DOHH2 (cell line): ENCODE measurements around the gene PTPRCAP.

Experiments
- H3F3A ChIP-seq: fragments of 200-600 bp; sonication (generic), shearing (Covaris generic); 2 replicates; pipeline ENCODE4 v1.6.0; 2016; ENCODE audit warnings: antibody characterized with exemption, mild to moderate bottlenecking; ENCODE audit not compliant: control insufficient read depth, insufficient read depth
- H3K27ac ChIP-seq: fragments of 200-600 bp; sonication (generic); 2 replicates; pipeline ENCODE4 v1.5.1; 2014; ENCODE audit warnings: low read depth, mild to moderate bottlenecking, low read length, moderate library complexity
- H3K27me3 ChIP-seq: fragments of 200-600 bp; sonication (generic); 2 replicates; pipeline ENCODE4 v1.6.1; 2014; ENCODE audit warnings: mild to moderate bottlenecking, low read length, mixed read lengths; ENCODE audit not compliant: control insufficient read depth
- H3K36me3 ChIP-seq: fragments of 200-600 bp; sonication (generic); 2 replicates; pipeline ENCODE4 v1.6.1; 2014; ENCODE audit warnings: mild to moderate bottlenecking, low read length, moderate library complexity, mixed read lengths; ENCODE audit not compliant: control insufficient read depth
- H3K4me1 ChIP-seq: fragments of 200-600 bp; sonication (generic); 2 replicates; pipeline ENCODE4 v1.6.1; 2014; ENCODE audit warnings: mild to moderate bottlenecking, low read length, mixed read lengths; ENCODE audit not compliant: control insufficient read depth
- H3K4me2 ChIP-seq: fragments of 200-600 bp; sonication (generic); 2 replicates; pipeline ENCODE4 v1.6.0; 2014; ENCODE audit warnings: mild to moderate bottlenecking, low read length, moderate library complexity
- H3K4me3 ChIP-seq: fragments of 200-600 bp; sonication (generic); 2 replicates; pipeline ENCODE4 v1.5.1; 2014; ENCODE audit warnings: mild to moderate bottlenecking, low read length, mixed read lengths
- H3K79me2 ChIP-seq: fragments of 200-600 bp; sonication (generic); 2 replicates; pipeline ENCODE4 v1.6.1; 2014; ENCODE audit warnings: mild to moderate bottlenecking, low read length, mixed read lengths; ENCODE audit not compliant: control insufficient read depth
- H3K9me2 ChIP-seq: fragments of 200-600 bp; sonication (generic); replicated peaks from 2 replicates; pipeline ENCODE4 v1.6.1; 2014; ENCODE audit warnings: mild to moderate bottlenecking, low read length, mixed read lengths; ENCODE audit not compliant: control insufficient read depth
- H3K9me3 ChIP-seq: fragments of 200-600 bp; sonication (generic); 2 replicates; pipeline ENCODE4 v1.6.1; 2014; ENCODE audit warnings: antibody characterized with exemption, low read length, mixed read lengths; ENCODE audit not compliant: control insufficient read depth, insufficient read depth
- H4K20me1 ChIP-seq: fragments of 200-600 bp; sonication (generic); 2 replicates; pipeline ENCODE4 v1.6.0; 2014; ENCODE audit warnings: low read depth, mild to moderate bottlenecking, antibody characterized with exemption, low read length, moderate library complexity; ENCODE audit not compliant: control insufficient read depth, insufficient read depth
- EZH2phosphoT487 ChIP-seq: fragments of 200-600 bp; sonication (generic); IDR thresholded peaks from 2 replicates; pipeline ENCODE4 v1.6.1; 2017; ENCODE audit warnings: borderline replicate concordance, mild to moderate bottlenecking, antibody characterized with exemption, low read length, moderate library complexity, mixed read lengths
- TF ChIP-seq, protein P1 (sequence below): fragments of 200-600 bp; sonication (generic); IDR thresholded peaks from one replicate; pipeline ENCODE4 v1.5.1; 2014; ENCODE audit warnings: antibody characterized with exemption, mild to moderate bottlenecking, low read depth, low read length; ENCODE audit not compliant: poor library complexity, severe bottlenecking

The PTPRCAP gene

DNA sequence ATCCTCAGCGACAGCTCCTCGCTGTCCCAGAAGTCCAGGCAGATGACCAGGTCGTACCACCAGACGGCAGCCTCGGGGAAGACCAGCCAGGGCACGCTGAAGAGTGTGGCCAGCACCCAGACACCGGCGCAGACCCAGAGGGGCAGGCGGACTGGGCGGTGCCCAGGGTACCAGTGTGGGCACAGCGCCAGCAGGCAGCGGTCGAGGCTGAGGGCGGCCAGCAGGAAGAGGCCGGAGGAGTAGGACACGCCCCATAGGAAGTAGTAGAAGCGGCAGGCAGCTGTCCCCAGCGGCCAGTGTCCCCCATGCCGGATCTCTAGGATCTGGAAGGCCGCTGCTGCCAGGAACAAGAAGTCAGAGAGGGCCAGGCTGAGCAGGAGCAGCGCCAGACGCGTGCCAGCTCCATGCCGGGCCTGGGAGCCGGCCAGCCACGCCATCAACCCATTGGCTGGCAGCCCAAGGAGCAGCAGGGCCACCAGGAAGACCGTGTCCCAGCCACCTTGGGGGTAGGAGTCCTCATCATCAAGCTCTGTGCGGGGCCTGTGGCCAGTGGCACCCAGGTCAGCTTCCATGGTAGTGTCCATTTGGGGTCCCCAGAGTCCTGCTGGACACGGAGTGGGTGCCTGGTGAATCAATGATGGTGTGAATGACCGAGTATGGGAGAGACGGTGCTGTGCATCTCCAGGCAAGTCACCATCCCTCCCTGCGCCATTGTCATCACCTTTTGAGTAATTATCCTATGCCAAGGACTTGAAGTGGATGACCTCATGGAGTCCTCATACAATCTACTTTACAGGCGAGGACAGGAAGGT is 14.9 kb upstream of the PTPRCAP start, which contains the start of gene GPR152:
Gene GPR152 (minus strand): TSS at position 589 of the 812 bp plus-strand sequence. CDS start 5 bp downstream, at position 584.
- H3K9me3 ChIP-seq: no peaks in the 10 kb centered on the region
- H3K9me2 ChIP-seq: no peaks in the 10 kb centered on the region
- no peak within 1 kb of the TSS for H3K27ac ChIP-seq
- H3K79me2 ChIP-seq: no peaks in the 10 kb centered on the region
- H3K27me3 ChIP-seq: no peaks in the 10 kb centered on the region
- H3K4me3 ChIP-seq: no peak within 1 kb of the TSS
- no peaks in the 10 kb centered on the region for H4K20me1 ChIP-seq
- peaks cover 39% of the 10 kb centered on the region for H3K4me1 ChIP-seq
- no peaks in the 10 kb centered on the region for H3K36me3 ChIP-seq
- H3F3A ChIP-seq: peaks cover 9% of the 10 kb centered on the region
- H3K4me2 ChIP-seq: no peak within 1 kb of the TSS
- TF ChIP-seq, protein P1, sequence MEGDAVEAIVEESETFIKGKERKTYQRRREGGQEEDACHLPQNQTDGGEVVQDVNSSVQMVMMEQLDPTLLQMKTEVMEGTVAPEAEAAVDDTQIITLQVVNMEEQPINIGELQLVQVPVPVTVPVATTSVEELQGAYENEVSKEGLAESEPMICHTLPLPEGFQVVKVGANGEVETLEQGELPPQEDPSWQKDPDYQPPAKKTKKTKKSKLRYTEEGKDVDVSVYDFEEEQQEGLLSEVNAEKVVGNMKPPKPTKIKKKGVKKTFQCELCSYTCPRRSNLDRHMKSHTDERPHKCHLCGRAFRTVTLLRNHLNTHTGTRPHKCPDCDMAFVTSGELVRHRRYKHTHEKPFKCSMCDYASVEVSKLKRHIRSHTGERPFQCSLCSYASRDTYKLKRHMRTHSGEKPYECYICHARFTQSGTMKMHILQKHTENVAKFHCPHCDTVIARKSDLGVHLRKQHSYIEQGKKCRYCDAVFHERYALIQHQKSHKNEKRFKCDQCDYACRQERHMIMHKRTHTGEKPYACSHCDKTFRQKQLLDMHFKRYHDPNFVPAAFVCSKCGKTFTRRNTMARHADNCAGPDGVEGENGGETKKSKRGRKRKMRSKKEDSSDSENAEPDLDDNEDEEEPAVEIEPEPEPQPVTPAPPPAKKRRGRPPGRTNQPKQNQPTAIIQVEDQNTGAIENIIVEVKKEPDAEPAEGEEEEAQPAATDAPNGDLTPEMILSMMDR: no peak
- no peak for TF ChIP-seq EZH2phosphoT487

DNA sequence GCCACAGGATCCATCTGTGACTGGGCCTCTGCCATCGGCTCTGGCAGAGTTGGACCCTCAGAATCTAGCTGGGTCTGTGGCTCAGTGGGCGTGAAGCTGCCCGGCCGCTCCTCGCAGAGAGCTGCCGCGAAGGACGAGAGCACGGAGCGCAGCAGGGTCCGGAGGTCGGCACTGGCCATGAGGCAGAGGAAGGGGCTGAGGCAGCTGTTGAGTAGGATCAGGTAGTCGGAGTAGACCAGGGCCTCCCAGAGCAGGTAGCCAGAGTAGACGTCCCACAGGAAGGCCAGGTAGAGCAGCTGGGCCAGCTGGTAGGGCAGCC is 14.1 kb upstream of the PTPRCAP start:
- peaks cover 46% of the 10 kb centered on the region for H3K4me1 ChIP-seq
- TF ChIP-seq EZH2phosphoT487: no peak
- TF ChIP-seq, protein P1: no peak
- H3K9me3 ChIP-seq: no peaks in the 10 kb centered on the region
- no peak overlapping the region for H3K4me3 ChIP-seq
- no peak overlapping the region for H3K4me2 ChIP-seq
- H3K36me3 ChIP-seq: no peaks in the 10 kb centered on the region
- peaks cover 9% of the 10 kb centered on the region for H3F3A ChIP-seq
- no peaks in the 10 kb centered on the region for H3K79me2 ChIP-seq
- no peaks in the 10 kb centered on the region for H4K20me1 ChIP-seq
- no peaks in the 10 kb centered on the region for H3K27me3 ChIP-seq
- no peak overlapping the region for H3K27ac ChIP-seq
- no peaks in the 10 kb centered on the region for H3K9me2 ChIP-seq

DNA sequence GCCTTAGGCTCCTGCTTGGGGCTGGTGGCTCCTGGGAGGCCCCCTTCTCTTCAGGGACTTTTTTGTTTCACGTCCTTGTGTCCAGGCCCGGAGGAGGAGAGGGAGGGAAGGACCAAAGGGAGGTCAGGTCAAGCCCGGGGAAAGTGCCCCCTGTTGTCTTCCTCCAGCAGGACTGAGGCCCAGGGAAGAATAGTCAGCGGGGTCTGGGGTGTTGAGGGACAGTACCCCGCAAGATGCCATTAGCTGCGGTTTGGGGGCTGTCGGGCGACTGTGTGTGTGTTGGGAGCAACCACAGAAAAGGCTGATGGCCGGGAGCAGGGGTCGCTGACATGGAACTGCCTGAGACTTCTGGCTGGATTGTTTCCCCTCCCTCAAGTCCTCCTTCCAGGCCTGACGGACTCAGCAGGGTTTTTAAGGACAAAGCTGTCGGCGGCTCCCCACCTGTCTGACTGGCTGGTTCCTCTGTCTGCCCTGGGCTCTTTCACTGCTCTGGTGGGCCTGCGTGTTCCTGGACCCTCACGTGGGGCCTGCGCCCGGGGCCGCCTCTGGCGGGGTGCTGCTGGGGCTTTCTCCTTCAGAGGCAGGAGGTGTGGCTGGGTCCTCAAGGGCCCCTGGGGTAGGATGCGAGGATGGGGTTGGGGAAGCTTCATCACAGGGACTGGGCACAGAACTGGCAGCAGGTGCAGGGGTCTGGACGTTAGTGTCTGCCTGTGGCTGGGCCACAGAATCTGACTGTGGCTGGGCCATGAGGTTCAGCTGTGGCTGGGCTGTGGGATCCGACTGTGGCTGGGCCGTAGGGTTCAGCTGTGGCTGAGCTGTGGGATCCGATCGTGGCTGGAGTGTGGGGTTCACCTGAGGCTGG is 13.5 kb upstream of the PTPRCAP start:
- H3K4me2 ChIP-seq: peak overlapping the region; percentile 49
- H3K4me1 ChIP-seq: peaks cover 52% of the 10 kb centered on the region
- H3K9me3 ChIP-seq: no peaks in the 10 kb centered on the region
- peak overlapping the region; percentile 55 for H3K27ac ChIP-seq
- no peaks in the 10 kb centered on the region for H3K36me3 ChIP-seq
- no peaks in the 10 kb centered on the region for H3K9me2 ChIP-seq
- no peak overlapping the region for H3K4me3 ChIP-seq
- TF ChIP-seq, protein P1: no peak
- H3K79me2 ChIP-seq: peaks cover 2% of the 10 kb centered on the region
- H3F3A ChIP-seq: peaks cover 10% of the 10 kb centered on the region
- H3K27me3 ChIP-seq: no peaks in the 10 kb centered on the region
- H4K20me1 ChIP-seq: no peaks in the 10 kb centered on the region
